Activated CD8-positive, alpha-beta memory T cell treated with anti-CD3 and anti-CD28 coated beads, Interleukin-2, amount 50 U/mL, for 24 hours (primary cell): ENCODE results near the gene MCL1.
"Not testable (repeated sequence)": the region's sequence is repeated elsewhere in the genome, so short reads cannot be mapped to it uniquely, and the experiment has no call there.

Experiments
- DNase-seq: peaks from one replicate; pipeline ENCODE4 v3.0.0-alpha.2; 2020; ENCODE audit errors: extremely low read depth

MCL1 gene

GRCh38 chr1:150602372-150602771 is 23.0 kb upstream of the MCL1 start:
- DNase-seq = not testable (repeated sequence)

- DNase-seq = no peak
Measured at GRCh38 chr1:150601540-150601939, 22.1 kb upstream of the MCL1 start.

- DNase-seq = not testable (repeated sequence)
Measured at GRCh38 chr1:150598346-150598745, 18.9 kb upstream of the MCL1 start.

- DNase-seq = no peak
Measured at GRCh38 chr1:150596976-150597375, 17.6 kb upstream of the MCL1 start.

GRCh38 chr1:150596095-150596892 is 16.9 kb upstream of the MCL1 start:
- no peak for DNase-seq

GRCh38 chr1:150582371-150582770 is 3.0 kb upstream of the MCL1 start:
- DNase-seq = no peak

GRCh38 chr1:150581962-150582361 is 2.6 kb upstream of the MCL1 start:
- not testable (repeated sequence) for DNase-seq

GRCh38 chr1:150581437-150581836 is 2.0 kb upstream of the MCL1 start:
- not testable (repeated sequence) for DNase-seq

GRCh38 chr1:150580966-150581365 is 1.6 kb upstream of the MCL1 start:
- not testable (repeated sequence) for DNase-seq

- DNase-seq = no peak
Measured at GRCh38 chr1:150579945-150580642, 684 bp upstream of the MCL1 start.

- DNase-seq = no peak
Measured at GRCh38 chr1:150578272-150579109, 919 bp downstream of the MCL1 start.

- DNase-seq = no peak
Measured at GRCh38 chr1:150577557-150578271, 1.7 kb downstream of the MCL1 start.

- no peak for DNase-seq
Measured at GRCh38 chr1:150576794-150577556, 2.4 kb downstream of the MCL1 start.

GRCh38 chr1:150576367-150576711 is 3.1 kb downstream of the MCL1 start:
- no peak for DNase-seq

- DNase-seq = no peak
Measured at GRCh38 chr1:150575518-150576366, 3.7 kb downstream of the MCL1 start.

GRCh38 chr1:150575072-150575489 is 4.3 kb downstream of the MCL1 start:
- DNase-seq = no peak

- no peak for DNase-seq
Measured at GRCh38 chr1:150574260-150575071, 4.9 kb downstream of the MCL1 start.

- DNase-seq = not testable (repeated sequence)
Measured at GRCh38 chr1:150573648-150574071, 5.8 kb downstream of the MCL1 start.
